Fibroblast of peridontal ligament (primary cell): ENCODE measurements around the gene NTMT2.
"Not testable (repeated sequence)": the region's sequence is repeated elsewhere in the genome, so short reads cannot be mapped to it uniquely, and the experiment has no call there.

ENCODE experiments used
- DNase-seq: peaks from one replicate; pipeline ENCODE4 v3.0.0-alpha.2; 2010; ENCODE audit errors: extremely low read depth

The NTMT2 gene

DNA sequence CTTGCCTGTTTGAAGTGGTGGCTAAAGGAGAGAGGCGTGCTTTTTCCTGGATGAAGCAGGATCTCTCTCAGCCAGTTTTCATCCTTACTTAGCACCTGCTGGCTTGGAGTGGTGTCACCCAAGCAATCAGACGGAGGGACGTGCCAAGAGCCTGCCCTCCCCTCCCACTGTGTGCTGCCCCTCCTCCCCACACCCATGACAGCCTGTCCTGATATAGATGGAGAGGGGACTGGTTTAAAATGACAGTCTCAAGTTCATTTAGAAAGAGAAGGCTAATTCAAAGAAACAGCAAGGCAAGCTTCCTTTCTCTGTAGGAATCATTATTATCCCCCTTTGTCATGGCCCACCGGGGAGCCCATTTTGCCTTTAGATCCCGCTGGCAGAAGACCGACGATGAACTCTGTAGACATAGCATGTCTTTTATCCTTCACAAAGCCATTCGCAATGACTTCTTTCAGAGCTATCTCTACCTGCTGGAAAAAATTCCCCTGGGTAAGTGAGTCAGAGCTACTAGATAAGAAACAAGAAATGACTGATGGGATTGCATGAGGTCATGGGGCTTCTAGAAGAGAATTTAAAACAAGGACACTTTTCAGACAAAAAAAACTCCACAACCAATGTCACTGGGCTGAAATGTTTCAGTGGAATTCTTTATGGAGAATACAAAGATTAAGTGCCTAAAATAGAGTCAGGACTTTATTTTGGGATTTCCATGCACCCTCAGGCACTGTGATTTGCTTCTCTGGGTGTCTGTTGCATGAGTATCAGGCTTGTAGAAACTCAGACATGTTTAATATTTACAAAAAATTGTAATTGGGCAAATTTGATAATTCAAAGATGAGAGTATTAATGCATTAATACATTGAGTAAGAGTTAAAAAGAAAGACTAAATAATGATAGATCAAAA, at the start of gene NTMT2:
NTMT2 (plus strand) TSS at position 190 of the 907 bp plus-strand sequence; CDS start at position 339, 149 bp downstream.
- DNase-seq: no peak

GRCh38 chr1:170095976-170096748, 49.6 kb upstream of the NTMT2 start:
- no peak for DNase-seq

DNA sequence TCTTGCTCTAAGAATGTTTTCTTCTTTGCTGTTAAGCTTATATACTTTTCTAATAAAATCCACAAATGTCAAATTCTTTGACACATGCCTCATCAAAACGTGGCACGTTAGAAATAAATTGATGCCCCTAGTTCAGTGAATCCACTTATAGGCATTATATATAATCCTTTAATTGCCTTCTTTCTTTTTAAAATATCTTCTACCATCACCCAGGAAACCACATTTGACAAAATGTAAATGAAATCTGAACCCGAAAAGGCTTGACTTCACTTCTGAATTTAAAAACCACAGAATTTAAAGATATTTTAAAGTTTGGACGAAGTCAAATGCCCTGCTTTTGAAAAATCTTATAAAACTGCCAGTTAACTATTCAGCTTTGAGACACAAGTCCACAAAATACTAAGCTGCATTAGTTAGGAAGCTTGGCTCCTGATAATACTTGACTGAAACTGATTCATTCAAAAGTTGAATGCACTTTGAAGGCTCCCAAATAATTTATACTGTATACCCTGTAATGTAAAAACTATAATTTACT, 48.9 kb upstream of the NTMT2 start:
- DNase-seq: no peak

- DNase-seq: no peak
These were observed 48.3 kb upstream of the NTMT2 start for GRCh38 chr1:170097449-170097948.

- DNase-seq: not testable (repeated sequence)
These were observed 32.6 kb upstream of the NTMT2 start for GRCh38 chr1:170113140-170113539.

DNA sequence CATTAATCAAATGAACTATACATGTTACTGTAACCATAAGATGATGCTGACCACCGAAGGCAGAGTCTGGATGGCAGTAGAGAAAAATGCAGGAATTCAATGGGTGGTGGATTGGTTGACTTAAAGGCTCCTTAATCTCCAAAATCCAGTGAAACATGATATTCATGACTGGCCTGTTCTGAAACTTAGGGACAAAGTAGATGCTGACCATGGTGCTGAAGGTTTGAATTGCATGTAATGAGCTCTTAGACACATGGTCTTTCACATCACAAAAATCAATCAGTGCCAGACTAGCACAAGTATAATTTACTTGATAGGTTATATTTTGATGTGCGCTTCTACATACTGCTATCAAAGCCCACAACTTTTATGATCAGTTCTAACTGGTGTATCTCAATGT, 30.9 kb upstream of the NTMT2 start:
- DNase-seq: peak; percentile 76

DNA sequence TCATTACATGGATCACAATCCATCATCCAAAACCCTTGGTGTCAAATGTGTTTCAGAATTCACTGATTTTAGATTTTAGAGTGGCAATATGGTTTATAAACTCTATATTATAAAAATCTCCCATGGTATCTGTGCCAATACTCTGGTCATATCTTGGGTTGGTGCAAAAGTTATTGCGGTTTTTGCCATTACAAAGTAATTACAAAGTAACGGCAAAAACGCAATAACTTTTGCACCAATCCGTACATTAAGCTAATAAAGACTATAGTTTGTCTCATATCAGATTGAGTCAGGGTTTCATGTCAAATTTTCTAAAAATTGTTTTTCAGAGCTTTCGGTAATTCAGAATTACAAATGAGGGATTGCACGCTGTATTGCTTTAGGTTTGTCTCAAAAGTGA, 23.4 kb upstream of the NTMT2 start:
- no peak for DNase-seq

DNA sequence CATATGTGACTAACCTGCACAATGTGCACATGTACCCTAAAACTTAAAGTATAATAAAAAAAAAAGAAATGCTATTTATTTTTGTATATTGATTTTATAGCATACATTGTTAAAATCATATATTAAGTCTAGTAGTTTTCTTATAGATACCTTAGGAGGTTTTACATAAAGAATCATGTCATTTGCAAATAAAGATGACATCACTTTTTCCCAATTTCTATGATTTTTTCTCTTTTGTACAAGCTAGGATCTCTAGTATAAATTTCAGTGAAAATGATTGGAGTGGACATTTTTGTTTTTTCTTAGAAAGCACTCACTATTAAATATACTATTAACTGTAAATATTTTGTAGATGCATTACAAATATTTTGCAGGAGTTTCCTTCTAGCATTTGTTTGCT, 20.5 kb upstream of the NTMT2 start:
- no peak for DNase-seq

- peak; percentile 98 for DNase-seq
These were observed 19.1 kb upstream of the NTMT2 start for GRCh38 chr1:170126696-170127095.

DNA sequence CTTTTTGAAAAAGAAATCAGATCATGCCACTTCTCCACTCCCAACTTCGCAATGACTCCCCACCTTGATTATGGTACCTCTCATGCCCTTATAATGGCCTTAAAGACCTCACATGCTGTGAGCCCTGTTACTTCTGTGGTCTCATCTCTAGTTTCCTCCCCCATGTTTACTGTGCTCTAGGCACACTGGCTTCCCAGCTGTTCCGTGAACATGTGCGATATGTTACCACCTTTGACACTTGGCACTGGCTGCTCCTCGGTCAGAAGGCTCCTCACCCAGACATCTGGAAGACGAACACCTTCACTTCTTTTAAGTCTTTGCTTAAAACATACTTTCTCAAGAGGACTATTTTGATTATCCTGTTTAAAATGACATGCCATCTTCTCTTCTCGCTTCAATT, 14.3 kb upstream of the NTMT2 start:
- DNase-seq: no peak

DNA sequence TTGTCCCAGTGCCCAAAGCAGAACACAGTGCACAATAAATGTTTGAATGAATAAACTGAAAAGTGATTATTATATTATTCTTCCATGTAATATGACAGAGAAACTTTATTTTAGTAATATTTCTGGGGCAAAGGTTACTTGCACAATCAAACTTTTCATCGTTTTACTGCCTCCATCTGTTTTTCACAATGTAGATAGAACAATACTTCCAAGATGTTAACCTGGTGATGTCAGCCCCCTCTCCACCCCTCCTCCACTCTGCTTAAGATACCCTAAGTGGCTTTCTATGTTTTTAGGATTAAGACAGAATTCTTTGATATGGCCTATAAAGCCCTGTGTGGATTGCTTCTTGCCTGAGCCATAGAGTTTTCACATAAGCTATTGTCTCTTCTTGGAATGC, 13.8 kb upstream of the NTMT2 start:
- no peak for DNase-seq

DNA sequence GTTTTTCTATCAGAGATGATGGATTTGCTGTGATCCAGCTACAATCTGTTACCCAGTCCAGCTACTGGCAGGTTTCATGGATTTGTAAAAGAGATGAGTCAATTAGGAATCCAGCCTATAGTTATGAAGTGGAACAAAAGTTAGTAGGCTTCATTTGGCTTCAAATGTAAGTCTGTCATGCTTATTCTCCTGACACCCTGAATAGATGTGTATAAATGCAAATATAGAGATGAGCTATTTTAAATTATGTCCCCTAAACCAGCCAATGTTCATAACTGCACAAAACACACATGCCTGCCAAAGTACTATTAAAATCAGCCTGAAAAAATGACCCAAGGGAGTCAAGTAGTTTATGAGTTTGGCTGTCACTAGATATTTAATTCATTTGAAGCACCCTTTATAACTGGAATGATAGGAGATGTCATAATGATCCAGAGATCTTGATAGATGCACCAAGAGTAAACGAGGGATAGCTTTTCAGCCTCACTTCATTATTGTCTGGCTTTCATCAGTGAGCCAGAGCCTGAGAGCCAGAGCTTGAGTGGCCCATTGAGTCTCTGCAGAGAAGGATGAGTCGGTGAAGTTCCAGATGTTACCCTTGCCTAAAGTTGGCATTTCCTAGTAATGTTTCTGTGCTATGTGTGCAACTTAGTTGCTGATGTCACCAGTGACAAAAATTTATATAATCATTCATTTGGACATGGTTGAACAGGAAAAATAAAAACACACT, 11.8 kb upstream of the NTMT2 start:
- peak; percentile 33 for DNase-seq

- no peak for DNase-seq
These were observed 11.2 kb upstream of the NTMT2 start for GRCh38 chr1:170134521-170134920.

GRCh38 chr1:170140371-170140770, 5.4 kb upstream of the NTMT2 start:
- DNase-seq: no peak

- no peak for DNase-seq
These were observed 698 bp upstream of the NTMT2 start for GRCh38 chr1:170145061-170145460.

DNA sequence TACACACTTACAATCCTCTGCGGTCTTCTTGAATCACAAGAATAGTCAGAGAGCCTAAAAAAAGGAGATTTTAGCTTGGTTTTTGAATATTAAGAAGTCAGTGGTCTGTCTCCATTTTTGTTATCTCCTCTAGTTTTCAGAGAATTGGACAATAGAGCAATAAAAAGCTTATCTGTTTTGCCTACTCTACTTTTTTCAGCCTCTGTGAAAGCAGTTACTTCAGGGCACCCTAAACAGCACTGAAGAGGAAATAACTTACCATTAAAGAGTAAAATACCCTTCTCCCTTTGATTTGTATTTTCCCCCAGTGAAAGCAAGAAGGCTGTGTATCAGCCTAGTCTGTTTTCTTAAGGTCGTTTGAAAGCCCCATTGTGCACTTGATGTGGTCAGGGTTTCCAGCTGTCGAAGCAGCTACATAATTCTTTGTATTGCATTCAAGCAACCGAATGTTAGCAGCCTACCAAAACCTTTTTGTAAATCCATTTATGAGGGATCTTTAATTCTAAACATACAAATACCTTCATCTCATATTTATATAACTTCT, 1.0 kb downstream of the NTMT2 start:
- DNase-seq: no peak

DNA sequence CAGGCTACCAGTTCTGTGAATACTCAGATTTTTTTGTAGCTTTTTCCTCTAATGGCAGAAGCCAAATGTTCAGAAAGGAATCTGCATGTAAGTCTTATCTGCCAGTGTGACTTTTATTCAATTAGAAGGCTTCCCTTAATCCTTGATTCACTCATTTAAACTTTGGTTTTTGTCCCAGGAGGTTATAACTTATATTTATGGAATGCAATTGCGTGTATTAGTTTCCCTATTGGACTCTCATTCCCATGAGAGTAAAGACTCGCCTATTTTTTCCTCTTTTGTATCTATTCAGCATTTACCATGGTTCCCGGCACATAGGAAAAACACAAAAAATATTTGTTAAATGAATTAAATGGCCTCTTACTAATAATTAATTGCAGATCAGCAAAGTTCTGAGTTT, 3.5 kb downstream of the NTMT2 start:
- peak; percentile 54 for DNase-seq

DNA sequence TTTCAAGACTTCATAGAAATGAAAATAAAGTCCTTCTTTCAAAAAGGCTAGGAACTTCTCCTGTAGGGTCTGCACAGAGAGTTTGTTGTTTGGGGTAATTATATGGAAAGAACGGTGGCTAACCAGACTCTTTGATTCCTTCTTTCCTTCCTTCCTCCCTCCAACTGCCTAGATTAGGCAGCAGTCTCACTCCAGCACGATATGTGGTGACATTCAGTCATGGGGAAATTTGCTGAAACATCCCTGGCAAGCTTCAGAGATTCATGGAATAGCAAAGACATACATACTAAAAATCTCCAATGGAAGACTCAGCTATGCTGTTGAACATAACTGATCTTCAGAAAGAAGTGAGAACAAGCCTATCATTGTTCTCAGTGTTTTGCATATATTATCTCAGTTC, 4.3 kb downstream of the NTMT2 start:
- no peak for DNase-seq

DNA sequence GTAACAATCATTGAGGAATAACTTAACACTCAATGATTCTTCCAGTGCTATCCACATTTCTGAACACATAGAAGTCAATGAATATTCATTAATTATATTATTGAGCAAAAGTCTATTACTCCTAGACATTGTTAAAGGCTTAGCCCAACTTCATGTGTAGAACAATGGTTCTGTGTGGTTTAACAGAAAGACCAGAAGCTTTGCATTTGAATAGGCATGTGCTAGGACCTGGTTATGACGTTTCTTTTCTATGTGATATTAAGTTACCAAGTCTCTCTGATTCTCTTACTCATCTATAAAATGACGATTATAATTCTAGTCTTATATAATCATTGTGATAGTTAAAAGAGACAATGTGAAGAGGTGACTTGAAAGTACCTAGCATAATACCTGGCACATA, 5.2 kb downstream of the NTMT2 start:
- DNase-seq: no peak

DNA sequence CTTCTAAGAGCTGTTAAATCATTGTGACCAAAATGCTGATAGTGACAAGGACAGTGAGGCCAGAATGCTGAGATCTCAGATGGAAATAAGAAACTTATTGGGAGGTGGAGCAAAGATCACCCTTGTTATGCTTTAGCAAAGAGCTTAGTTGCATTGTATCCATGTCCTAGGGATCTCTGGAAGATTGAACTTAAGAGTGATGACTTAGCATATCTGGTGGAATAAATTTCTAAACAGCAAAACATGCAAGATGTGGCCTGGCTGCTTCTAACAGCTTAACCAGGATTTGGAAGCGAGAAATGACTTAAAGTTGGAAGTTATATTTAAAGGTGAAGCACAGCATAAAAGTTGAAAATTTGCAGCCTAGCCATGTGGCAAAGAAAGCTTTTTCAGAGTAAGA, 7.7 kb downstream of the NTMT2 start:
- no peak for DNase-seq

- DNase-seq: no peak
These were observed 9.3 kb downstream of the NTMT2 start for GRCh38 chr1:170155055-170155454.

DNA sequence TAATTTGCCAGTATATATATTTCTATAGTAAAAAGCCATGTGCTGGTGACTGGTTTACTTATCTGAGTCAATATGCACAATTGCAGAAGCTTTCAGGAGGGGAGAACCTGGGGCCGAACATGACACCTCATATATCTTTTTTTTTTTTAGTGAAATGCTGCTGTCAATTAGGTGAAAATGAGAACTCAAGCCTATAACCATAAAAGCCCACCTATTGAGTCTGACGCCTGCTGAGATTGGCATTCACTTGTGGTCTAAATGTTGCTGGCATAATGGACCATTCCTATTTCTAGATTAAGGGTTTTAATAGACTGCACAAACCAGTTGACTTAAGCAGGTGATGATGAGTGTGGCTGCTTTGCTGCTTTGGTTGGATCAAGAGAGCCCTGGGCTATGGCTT, 10.8 kb downstream of the NTMT2 start:
- no peak for DNase-seq
